Measurements from ENCODE around the gene TMEM266. TPM values are rescaled to one million over a fixed set of nuclear protein-coding genes. Genes with fewer than 3 reads are reported as not detected.

The TMEM266 gene
- total RNA-seq, 4 donors from 2014 or later: 0.27 to 2.7 (median 1.5) TPM

DNA sequence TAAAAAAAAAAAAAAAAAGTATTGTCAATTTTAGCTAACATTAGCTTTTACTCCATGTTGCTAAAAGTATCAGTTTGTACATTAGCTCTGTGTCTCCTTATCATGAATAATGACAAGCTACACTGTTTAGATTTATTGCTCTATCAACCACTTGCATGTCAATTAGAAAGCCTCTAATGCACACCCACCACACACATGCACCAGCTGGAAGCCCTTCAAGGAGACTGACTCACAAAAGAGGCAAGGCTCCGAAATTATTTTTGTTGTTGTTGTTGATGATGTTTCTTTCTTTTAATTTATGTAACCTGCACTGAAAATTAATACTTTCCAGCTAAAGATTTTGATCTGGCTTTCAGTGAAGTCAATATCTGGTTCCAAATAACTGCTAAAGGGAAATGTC lies 180.0 kb downstream of the TMEM266 start:
- intact Hi-C loops (cut with DNase I; ENCODE audit: low total_unique reads): no loop called here
- WGBS, 2 donors: 22 to 34% methylated on average over 1 of the region's 1 CpG

DNA sequence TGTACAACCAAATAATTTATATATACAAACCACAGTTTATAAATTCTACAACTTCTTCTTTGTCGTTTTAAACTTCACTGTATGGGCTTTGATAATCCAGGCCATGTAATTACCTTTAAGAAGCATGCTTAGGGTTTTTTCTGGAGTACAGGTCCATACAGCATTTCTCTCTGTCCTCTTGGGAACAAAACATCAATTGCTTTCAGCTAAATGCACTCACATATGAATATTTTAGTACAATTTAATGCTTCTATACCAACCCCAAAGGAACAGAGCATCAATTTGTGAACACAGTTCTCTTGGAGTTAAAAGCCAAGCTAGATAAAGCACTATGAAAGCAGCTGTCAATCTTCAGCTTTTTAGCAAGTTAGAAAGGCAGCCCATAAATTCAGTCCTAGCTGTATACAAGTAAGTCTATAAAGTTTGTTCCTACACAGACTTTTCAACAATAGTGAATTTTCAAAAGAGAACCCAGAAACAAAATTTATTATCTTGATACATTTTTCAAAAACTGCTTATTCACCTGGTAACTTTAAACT lies 185.4 kb downstream of the TMEM266 start:
- 77 to 89% methylated on average over 1 of the region's 1 CpG for WGBS, 2 donors
- intact Hi-C loops (cut with DNase I; ENCODE audit: low total_unique reads): no loop called here
- DNase-seq (ENCODE audit: low spot score in 2 of 2): no peak
- TF ChIP-seq, protein P1, sequence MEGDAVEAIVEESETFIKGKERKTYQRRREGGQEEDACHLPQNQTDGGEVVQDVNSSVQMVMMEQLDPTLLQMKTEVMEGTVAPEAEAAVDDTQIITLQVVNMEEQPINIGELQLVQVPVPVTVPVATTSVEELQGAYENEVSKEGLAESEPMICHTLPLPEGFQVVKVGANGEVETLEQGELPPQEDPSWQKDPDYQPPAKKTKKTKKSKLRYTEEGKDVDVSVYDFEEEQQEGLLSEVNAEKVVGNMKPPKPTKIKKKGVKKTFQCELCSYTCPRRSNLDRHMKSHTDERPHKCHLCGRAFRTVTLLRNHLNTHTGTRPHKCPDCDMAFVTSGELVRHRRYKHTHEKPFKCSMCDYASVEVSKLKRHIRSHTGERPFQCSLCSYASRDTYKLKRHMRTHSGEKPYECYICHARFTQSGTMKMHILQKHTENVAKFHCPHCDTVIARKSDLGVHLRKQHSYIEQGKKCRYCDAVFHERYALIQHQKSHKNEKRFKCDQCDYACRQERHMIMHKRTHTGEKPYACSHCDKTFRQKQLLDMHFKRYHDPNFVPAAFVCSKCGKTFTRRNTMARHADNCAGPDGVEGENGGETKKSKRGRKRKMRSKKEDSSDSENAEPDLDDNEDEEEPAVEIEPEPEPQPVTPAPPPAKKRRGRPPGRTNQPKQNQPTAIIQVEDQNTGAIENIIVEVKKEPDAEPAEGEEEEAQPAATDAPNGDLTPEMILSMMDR (IDR thresholded peaks at IDR 0.05): no peak
- no peak for TF ChIP-seq POLR2A (IDR thresholded peaks at IDR 0.05)
- H3K4me3 ChIP-seq (ENCODE audit: low read depth, poor library complexity, severe bottlenecking): no peak overlapping the region

More for the DNA sequence above, 180.0 kb downstream of the TMEM266 start:
- no peak for DNase-seq (ENCODE audit: low spot score in 2 of 2)
- TF ChIP-seq POLR2A (IDR thresholded peaks at IDR 0.05): no peak
- TF ChIP-seq, protein P1 (IDR thresholded peaks at IDR 0.05): no peak
- H3K4me3 ChIP-seq (ENCODE audit: low read depth, poor library complexity, severe bottlenecking): no peak overlapping the region

DNA sequence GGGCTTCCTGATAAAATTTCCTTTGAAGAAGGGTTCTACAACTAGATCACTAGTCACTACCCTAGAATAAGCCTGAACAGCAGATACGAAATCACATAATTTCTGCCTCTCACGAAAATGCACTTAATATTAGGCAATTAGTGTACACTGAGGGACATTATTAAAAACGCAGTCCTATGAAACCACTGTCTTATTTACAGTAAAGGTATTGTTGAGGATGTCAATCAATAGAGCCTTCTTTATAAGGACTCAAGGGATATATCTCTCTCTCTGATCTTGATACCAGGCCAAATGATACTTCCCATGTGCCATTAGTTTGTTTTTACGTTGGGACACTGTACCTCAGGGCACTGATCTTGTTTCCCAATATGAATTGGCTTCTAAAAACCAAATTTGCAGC lies 191.9 kb downstream of the TMEM266 start:
- intact Hi-C loops (cut with DNase I; ENCODE audit: low total_unique reads): no loop called here
- DNase-seq (ENCODE audit: low spot score in 2 of 2): no peak
- no peak for TF ChIP-seq POLR2A (IDR thresholded peaks at IDR 0.05)
- TF ChIP-seq, protein P1 (IDR thresholded peaks at IDR 0.05): no peak

DNA sequence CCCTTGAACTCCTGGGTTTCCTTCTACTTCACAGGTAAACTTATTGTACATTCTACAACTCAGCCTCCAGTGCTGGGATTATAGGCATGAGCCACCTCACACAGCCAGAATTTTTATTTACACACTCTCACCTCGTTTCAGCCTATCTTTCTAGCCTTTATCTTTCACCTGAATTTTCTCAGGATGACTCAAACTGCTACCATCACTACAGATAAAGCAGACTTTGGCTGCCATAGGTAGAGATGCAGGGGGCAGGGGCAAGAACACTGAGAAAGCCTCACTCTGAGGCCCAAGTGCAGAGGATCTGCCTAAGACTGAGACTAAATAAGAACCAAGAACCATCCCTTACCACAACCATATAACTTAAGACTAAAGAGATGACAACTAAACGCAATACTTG lies 192.5 kb downstream of the TMEM266 start:
- H3K4me3 ChIP-seq (ENCODE audit: low read depth, poor library complexity, severe bottlenecking): no peak overlapping the region
- TF ChIP-seq, protein P1 (IDR thresholded peaks at IDR 0.05): no peak
- TF ChIP-seq POLR2A (IDR thresholded peaks at IDR 0.05): no peak
- WGBS, 2 donors: 65 to 81% methylated on average over 2 of the region's 2 CpGs
- no peak for DNase-seq (ENCODE audit: low spot score in 2 of 2)
- intact Hi-C loops (cut with DNase I; ENCODE audit: low total_unique reads): no loop called here

More for the DNA sequence above, 191.9 kb downstream of the TMEM266 start:
- no peak overlapping the region for H3K4me3 ChIP-seq (ENCODE audit: low read depth, poor library complexity, severe bottlenecking)
- WGBS, 2 donors: 81 to 82% methylated on average over 4 of the region's 4 CpGs

DNA sequence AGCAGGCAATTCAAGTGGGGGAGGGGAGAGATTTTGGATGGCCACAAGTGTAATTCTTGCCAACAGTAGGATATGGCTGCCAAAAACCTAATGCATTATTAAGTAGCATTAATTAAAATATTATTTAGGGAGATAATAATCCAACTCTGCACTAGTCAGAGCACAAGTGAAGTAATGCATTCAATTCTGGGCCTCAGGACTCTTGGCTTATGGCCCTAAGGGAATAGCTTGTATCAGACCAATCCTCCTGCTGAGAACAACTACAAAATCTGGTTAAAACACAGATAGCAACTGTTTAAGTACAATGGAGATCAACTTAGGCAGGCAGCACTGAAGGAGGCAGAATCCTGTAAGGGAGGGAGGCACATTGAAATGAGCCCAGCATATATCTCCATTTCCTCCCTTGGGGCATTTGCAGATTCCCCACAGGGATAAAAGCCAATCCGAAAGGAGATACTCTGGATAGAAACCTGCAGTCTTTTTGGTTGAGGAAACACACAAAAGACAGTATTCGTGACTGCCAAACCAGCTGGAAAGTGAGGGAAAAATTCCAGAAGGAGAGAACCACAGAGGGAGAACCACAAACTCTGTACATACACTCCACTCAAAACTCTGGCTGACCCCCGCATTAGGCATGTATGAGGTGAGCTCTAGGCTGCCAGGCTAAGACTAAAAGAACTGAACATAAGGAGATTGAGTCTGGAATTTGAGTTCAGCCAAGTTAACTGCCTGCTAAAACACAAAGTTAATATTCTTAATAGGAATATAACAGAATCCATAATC lies 194.1 kb downstream of the TMEM266 start:
- 76 to 81% methylated on average over 3 of the region's 3 CpGs for WGBS, 2 donors
- intact Hi-C loops (cut with DNase I; ENCODE audit: low total_unique reads): no loop called here
- no peak for TF ChIP-seq POLR2A (IDR thresholded peaks at IDR 0.05)
- TF ChIP-seq, protein P1 (IDR thresholded peaks at IDR 0.05): no peak
- DNase-seq (ENCODE audit: low spot score in 2 of 2): no peak
- H3K4me3 ChIP-seq (ENCODE audit: low read depth, poor library complexity, severe bottlenecking): no peak overlapping the region

Other genes with a start within 250 kb of the TMEM266 start
- 10 to 100 TPM; 17.2 to 18.3 (median 17.6) TPM for gene UBE2Q2, start 216.5 kb upstream of the TMEM266 start, total RNA-seq
- gene FBXO22, start 156.1 kb upstream of the TMEM266 start, total RNA-seq: 10 to 100 TPM; 17.4 to 25.3 (median 21.6) TPM
- 1 to 10 TPM in 3 of 4 donors, under 1 TPM in 1; 0.25 to 4.6 (median 1.8) TPM for gene NRG4, start 47.6 kb upstream of the TMEM266 start, total RNA-seq

All from lower leg skin (tissue), 4 donors.